Hepatocyte (in vitro differentiated cells): Measurements from ENCODE around the gene CYTH2.

Source experiments
- CTCF ChIP-seq: fragments of 200-600 bp; sonication (generic); IDR thresholded peaks from 2 replicates; pipeline ENCODE4 v1.5.1; 2016; ENCODE audit warnings: antibody characterized with exemption, mild to moderate bottlenecking; ENCODE audit not compliant: poor library complexity
- EZH2 ChIP-seq: fragments of 200-600 bp; sonication (generic); IDR thresholded peaks from 2 replicates; pipeline ENCODE4 v1.6.1; 2016; ENCODE audit warnings: antibody characterized with exemption, mild to moderate bottlenecking, borderline replicate concordance
- EZH2phosphoT487 ChIP-seq: fragments of 200-600 bp; sonication (generic); IDR thresholded peaks from one replicate; pipeline ENCODE4 v1.6.1; 2018; ENCODE audit warnings: antibody characterized with exemption, mild to moderate bottlenecking, low read depth, moderate library complexity; ENCODE audit not compliant: unreplicated experiment, severe bottlenecking

- TF ChIP-seq CTCF (no peak), EZH2 (no peak), EZH2phosphoT487 (no peak)
Measured at GRCh38 chr19:48500830-48501493, 31.8 kb downstream of the CYTH2 start.
